Measurements from ENCODE around the gene RAP2B.

RAP2B gene

GRCh38 chr3:153209596-153209995 lies 47.6 kb downstream of the RAP2B start:
- no peak for DNase-seq

GRCh38 chr3:153210146-153210545 lies 48.1 kb downstream of the RAP2B start:
- DNase-seq: peak in 1 of 2 experiments; percentile 16

DNA sequence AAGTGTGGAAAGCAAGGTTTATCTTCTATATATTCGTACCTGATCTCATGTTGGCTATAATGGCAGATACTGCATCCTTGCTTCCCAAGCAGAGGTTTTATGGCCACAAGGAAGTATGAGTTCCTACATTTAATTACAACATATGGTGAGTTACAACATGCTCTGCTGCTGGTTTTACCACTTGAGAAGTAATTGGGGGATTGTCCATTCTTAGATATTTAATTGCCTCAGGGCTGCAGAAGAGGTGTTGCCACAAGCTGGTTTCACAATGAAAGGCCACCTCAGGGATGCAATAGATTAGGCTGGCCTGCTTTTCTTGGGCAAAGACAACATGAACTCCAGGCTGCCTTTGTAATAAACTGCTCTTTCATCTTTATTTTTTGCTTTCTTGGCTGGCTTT lies 48.6 kb downstream of the RAP2B start:
- DNase-seq: no peak

GRCh38 chr3:153215497-153215896 lies 53.5 kb downstream of the RAP2B start:
- DNase-seq: no peak

DNA sequence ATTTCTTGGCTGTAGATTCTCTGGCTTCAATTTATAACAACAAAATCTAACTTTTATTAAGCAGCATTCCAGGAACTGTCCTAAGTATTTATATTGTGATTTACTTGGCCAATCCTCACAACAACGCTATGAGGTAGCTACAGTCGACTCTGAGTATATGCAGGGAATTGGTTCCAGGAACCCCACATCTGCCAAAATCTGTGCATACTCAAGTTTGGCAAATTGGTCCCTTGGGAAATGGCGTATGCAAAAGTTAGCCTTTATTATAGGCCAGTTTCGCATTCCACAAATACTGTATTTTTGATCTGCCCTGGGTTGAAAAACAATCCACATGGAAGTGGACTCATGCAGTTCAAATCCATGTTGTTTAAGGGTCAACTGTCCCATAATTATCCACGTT lies 53.9 kb downstream of the RAP2B start:
- no peak for DNase-seq

DNA sequence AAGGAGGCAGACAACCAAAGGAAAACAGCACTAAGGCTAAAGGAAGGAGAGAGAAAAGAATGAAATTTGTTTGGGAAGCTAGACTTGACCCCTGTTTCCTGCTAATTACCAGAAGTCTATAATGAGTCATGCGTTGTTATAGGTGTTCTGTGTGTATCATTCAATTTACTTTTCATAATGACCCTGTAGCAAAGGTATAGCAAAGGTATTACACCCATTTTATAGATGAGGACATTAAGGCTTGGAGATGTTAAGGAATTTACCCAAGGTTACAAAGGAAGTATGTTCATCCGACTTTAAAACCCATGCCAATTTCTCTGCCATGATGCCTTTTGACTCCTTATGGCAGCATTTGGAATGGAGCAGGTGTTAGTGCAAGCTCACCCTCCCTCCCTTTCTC lies 54.9 kb downstream of the RAP2B start:
- no peak for DNase-seq

DNA sequence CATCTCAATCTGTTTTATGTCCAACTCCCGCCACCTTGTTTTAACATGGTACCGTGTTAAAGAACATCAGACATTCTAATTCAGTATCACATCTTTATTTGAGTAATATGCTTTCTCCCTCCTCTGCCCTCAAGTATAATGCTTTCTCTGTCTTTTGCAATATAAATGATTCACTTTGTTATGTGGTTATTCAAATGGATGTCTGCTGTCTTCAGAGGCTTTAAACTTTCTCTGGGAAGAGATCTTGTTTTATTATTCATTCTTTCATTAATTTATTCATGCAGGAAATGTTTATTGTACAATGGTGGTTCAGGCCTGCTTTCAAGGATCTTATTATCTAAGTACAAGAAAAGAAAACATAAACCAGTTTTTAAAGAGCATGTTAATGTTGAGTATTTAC lies 57.1 kb downstream of the RAP2B start:
- no peak for DNase-seq

Measured in activated CD4-positive, alpha-beta T cell treated with anti-CD3 and anti-CD28 coated beads, Interleukin-2, amount 50 U/mL, for 4 hours (primary cell).